Medulla oblongata (tissue), 1 donor: ENCODE measurements around the gene INS.
"Not testable (repeated sequence)": the region's sequence is repeated elsewhere in the genome, so short reads cannot be mapped to it uniquely, and the experiment has no call there.

ENCODE experiments used
- DNase-seq: peaks from one replicate; pipeline ENCODE4 v3.0.0-alpha.2; 2015; ENCODE audit errors: extremely low spot score

INS gene

DNA sequence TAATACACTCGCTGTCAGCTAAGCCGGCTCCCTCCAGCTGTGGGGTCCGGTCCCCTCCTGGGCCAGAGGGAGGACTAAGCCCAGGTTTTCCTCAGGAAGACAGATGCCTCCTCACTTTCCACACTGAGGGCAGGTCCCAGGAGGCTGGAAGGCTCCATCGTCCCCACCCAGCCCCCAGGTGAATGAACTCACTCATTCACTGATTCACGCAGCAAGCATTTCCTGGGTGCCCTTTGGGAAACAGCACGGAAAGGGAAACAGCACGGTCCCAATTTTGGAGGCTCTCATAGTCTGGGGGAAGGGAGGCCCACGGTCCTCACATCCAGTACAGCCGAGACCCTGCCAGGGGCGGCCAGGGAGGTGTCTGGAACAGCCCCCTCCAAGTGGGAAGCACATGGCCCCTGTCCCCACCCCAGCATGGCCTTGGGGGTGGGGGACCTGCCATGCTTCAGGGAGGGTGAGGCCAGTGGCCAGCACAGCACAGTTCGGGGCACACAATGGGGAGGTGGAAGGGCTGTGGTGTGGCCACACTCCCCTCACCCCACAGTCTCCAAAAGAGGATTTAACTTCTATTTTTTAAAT, 19.9 kb upstream of the INS start:
- DNase-seq, result no peak

DNA sequence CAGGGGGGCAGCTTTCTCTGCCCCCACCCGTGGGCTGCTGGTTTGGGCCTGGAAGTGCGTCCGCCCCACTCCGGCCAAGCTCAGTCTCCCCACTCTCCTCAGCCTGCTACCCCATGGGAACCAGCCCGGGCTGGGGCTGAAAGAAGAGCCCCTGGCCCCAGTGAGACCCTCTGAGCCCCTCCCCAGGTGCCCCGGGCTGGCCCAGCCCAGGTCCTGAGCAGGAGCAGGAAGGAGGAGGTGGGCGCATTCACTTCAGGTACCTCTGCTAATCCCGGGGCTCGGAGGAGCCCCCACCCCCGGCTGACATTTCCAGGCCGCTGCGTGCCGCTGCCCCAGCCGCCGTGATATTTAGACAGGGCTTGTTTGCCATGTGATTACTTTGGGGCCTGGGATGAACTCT, 19.3 kb upstream of the INS start:
- DNase-seq, result no peak

DNA sequence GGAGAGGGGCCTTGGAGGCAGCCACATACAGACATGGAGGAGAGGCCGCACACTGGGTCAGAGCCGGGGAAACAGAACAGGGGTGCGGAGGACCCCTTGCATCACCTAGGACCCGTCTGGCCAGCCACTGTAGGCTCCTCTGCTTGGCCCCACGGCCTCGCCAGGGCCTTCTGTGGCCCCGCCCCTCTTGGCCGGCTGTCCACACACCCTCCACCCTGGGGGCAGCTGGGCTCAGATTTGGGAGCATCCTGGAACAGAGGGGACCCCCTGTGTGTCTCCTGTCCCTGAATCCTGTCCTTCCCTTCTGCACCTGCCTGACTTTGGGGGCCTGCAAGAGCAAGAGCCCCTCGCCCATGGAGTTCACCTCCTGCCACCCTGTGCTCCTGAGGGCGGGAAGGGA, 18.5 kb upstream of the INS start:
- no peak for DNase-seq

DNA sequence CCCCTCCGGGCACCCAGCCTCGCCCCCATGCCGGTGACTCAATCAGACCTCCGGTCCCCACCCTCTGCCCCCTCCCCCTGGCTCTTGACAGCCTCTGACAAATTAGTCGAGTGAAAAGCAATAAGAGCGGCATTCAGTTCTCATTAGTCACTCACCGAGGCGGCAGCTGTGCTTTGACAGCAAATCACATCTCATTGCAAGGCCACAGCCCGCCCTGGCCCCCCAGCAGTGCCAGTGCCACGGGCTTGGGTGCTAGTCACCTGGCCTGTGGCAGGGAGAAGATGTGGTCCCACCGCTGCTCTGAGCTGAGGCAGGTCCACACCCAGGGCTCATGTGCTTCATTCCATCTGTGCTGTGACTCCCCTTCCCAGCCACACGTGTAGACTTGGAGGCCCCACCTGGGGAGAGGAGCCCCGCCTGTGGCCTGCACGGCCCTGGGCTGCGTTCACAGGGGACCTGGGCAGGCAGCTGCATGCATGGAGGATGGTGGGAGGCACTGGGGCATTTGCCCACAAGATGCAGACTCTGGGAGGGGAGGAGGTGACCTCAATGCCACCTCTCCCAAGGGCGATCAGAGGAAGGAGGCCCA, 18.0 kb upstream of the INS start:
- DNase-seq, result no peak

DNA sequence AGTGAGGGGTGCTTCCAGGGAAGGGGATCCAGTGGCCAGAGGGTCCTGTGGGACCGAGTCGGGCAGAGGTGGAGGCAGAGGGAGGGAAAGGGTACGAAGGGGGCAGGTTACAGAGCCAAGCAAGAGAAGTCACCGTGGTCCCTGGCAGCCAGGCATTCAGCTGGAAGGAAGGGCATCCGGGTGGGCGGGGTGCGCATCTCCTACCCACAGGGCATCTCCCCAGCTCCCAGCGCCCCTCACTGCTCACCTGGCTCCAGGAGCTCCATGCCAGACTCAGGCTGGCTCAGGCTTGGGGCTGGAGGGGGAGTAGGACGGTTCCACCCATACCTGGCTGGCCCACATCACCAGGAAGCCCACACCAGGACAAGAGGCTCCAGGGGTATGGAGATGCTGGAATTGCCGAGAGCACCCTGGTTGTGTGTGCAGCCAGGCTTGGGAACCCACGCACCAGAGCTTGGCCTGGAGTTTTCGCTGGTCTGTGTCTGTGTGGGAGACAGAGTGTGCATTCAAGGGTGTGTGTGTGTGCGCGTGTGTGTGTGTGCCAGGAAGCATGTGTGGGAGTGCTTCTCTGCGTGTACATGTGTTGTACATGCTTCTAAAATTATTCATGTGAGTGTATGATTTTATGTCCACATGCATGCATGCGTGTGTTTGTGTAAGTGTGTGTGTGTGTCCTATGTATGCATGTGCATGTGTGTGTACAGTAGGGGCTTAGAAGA, 17.2 kb upstream of the INS start:
- DNase-seq, result not testable (repeated sequence)

DNA sequence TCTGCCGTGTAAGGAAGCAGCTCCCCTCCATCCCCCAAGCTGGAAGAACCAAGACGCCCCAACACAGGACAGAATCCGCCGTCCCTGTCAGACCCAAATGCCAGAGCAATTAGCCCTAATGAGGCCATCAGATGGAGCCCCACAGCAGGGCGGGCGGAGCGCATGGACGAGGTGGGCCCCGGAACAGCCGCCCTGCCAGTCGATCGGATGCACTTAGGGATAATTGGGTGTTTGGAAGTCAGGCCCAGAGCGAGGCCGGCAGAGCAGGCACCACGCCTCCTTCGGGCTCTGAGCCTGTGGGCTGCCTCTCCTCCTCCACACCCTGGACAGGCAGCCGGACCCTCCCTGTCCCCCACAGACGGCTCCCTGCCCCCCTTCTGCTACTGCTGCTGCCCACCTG, 16.1 kb upstream of the INS start:
- DNase-seq, result no peak

DNA sequence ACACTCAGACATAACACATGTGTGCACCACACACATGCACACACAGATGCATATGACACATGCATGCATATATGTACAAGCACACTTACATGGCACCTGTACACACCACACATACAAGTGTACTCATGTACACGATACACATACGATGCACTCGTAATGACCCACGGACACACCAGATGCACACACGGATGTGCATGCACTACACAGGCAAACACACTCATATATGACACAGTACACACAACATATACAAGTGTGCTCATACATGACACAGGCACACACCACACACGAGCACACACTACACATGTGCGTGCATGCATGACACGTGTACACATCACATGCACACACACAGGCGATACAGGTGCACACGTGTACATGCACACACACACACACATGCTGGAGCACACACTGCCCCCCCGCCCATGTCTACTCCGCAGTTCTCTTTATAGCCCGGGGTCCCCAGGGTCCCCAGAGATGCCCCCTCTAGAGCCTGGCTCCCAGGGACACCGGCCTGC, 15.4 kb upstream of the INS start:
- DNase-seq, result no peak

DNA sequence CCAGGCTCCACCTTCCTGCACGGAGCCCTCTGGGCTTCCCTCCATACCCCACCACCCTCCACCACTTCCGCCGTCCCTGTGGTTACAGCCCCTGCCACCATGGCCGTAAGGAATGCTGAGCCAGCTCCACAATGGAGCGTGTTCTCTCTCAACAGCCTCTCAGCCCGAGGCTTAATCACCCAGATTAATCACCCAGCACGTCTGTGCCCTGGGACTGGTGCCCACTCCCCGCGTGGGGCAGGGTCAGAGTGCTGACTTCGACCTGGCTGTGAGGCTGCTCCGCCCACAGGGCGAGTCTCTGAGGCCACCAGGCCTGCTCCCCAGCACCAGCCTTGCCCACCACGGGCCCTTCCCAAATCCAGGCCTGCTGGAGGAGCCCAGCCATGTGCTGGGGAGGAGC, 14.7 kb upstream of the INS start:
- DNase-seq, result no peak

DNA sequence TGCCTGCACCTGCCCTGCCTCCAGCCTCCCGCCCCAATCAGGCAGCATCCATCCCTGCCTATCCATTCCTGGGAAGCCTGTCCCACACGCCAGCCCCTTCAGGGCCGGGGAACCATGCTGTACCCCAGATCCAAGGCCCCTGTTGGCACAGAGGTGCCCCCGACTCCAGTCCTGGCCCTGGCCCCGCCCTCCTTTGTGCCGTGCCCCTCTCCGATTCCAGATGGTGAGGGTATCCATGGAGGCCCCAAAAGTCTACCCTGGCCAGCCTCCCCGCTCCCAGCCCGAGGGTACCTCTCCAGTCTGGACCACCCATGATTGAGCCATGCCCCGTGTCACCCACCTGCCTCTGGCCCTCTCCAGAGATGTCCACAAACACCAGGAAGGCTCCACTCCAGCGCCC, 13.4 kb upstream of the INS start:
- no peak for DNase-seq

DNA sequence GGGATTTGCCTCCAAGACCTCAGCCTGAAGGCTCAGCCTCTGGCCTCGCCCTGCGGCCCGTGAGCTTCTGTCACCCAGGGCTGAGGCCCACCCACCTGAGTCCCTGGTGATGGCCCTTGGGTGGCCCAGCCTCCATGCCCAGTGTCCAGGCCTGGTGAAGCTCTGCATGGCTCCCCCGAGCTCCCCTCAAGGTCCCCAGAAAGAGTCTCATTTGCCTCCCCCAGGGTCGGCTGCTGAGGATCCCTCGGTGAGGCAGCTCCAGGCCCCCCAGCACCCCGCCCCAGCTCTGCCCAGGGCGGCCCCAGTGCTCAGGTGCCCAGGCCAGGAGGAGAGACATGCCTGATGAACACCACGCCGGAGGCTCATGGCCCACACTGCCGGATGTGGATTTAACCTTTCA, 12.8 kb upstream of the INS start:
- DNase-seq, result no peak

DNA sequence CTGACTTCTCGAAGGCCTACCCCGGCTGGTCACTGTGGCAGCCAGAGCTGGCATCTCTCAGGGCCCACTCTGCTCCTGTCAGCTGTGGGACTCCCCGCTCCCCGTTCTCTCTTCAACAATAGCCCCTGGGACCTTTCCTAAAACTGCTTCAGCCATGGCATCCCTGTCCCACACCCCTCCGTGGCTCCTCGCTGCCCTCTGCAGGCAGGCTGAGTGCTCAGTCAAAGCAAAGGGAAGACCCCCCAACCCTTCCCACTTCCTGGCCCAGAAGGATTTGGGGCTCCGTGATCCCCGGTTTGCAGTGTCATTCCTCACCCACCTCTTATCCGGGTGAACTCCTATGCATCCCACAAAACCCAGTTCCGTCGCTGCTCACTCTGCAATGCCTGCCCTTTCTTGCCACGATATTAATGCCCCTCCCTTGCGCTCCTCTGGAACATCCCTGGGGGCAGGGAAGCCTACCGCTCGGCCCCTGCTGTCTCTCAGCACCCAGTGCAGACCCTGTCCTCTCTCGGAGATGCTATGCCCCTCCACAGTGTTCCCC, 12.2 kb upstream of the INS start:
- no peak for DNase-seq

DNA sequence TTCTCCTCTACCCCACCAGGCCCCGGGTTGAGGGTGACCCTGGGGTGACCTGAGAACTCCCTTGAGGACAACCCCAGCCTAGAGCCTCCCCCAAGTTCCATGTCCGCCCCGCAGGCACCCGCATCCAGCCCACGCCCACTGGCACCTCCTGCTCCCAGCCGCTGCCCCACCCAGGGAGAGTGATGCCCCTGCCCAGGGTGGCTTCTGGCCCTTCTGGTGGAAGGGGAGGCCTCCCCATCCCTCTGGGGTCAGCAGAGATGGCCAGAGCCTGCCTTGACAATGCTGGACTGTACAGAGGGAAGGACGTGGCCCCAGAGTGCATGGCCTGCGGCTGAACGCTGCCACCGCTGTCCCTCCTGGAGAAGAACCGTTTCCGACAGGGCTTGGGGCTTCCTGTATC, 11.7 kb upstream of the INS start:
- DNase-seq, result no peak

DNA sequence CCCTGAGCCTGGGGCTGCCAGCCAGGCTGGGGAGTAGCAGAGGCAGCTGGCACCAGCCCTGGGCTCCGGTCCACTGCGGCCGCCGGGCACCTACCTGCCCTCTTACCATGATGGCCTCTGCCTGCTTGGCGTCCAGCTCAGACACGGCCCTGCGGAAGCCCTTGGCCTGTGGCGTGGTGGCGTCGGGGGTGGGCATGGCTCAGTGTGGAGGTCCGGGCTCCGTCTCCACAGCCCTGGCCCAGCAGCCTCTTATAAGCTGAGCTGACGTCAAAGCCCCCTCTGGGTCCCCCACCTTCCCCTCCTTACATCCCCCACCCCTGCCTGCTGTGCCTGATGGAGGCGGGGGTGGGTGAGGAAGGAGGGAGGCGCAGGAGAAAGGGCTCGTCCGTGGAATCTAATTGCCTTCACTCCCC, 10.6 kb upstream of the INS start, which contains the start of gene TH:
Gene TH, minus strand, starts transcription at position 225 of the 413 bp plus-strand sequence. Its CDS starts 29 bp downstream, at position 196.
- no peak for DNase-seq

DNA sequence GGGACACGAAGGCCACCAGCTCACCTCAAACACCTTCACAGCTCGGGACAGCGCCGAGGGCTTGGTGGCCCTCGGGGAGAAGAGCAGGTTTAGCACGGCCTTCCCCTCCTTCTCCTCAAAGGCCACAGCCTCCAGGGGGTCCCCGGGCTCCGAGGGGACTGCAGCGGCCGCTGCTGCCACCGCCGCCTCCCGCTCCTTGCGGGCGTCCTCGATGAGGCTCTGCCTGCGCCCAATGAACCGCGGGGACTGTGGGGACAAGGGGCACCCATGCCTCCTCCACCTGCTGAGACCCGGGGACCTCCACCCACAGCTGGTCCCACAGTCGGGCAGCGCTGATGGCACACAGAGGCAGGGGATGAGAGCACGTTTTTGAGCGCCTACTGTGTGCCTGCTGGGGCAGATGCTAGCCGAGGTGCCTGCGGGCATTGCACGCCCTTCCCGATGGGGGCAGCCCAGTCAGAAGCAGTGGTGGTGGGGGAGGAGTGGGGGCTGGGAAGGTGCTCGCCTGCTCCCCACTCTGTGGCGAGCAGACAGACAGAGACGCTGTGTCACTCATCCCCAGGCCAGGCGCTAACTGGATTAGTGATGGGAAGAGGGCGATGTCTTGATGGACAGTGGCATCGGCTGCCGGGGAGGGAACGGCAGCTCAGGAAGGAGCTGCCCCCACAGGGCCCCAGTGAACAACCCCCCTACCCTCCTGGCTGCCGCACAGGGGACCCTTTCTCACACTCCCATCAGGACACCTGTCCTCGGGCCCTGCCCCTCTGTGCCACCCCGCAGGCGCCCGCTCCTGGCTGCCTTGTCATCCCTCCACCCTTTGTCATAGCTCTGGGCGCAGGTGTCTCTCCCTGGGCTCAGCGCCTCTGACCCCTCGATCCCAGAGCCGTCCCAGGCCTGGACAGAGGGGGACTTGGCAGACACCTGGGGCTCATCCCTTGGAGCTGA, 8.9 kb upstream of the INS start:
- no peak for DNase-seq

DNA sequence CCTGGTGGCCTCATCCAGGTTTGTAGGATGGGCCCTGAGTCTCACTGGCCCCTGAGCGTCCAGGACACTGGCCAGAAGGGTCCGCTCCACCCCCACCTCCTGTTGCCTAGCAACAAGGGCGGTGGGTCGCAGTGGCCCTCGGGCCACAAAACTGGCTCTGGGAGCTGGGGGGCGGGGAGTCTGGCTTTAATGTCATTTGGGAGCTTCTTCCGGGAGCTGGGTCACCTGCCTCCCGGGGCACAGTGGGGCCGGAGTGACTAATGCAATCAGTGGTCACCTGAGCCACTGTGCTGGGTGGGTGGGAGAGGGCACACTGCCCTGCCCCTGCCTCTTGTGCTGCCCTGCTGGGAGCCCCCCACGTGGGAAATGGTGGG, 8.0 kb upstream of the INS start:
- DNase-seq, result no peak

DNA sequence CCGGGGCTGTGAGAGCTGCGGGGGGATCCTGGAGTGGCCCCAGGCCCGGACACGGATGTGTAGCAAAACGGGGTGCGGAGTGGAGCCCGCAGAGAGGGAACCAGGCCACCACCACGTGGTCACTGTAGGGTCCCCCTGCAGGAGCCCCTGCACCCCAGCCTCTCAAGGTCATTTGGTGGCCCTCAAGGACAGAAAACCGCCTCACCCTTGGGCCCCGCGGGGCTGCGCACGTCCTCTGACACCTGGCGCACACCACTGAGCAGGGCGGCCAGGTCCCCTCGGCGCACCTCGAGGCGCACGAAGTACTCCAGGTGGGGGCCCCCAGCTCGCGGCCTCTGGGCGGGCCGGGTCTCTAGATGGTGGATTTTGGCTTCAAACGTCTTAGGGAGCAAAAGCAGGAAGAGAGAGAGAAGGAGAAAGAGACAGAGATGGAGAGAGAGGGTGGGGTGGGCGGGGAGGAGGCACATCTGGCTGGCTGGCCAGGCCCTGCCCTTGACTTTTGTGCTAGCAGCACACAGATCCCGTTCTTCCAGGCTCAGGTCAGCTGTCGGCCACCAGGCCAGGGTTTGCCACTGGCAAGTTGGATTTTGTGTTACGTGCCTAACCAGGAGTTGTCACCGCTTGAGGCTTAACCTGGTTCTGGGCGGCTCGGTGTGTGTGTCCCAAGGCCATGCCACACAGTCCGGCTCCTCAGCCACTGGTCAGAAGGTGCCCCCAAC, 7.4 kb upstream of the INS start:
- no peak for DNase-seq

DNA sequence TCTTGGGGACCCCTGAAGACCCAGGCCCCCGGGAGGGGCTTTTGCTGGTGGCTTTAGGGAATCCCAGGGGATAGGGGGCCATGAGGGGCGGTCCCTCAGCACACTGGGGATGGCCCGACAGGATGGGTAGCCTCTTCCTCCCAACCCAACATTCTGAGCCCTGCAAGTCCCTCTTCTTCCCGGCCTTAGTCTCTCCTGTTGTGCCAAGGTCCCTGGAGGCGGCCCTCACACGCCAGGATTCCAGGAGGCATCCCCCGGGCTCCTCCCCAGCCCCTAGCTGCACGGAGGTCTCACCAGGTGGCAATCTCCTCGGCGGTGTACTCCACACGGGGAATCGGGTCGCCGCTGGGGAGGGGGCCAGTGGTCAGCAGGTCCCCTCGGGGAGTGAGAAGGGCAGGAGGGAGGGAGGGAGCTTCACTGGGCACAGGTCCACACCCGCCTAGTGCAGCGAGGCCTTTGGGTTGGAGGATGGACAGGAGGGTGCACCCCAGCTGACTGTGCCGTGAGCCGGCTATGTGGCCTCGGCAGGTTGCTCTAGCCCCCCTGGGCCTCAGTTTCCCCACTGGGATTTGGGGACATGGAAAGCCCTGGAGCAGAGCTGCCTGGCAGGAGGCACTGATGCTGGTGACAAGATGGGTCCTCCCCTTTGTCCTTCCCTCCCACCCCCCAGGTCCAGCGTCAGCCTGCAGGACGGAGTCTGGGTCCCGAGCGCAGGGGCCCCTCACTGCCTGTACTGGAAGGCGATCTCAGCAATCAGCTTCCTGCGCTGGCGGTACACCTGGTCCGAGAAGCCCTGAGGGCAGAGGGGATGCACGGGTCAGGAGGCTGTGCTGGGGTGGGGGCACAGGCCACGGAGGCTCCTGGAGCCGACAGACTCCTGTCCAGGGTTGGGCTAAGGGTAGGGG, 6.4 kb upstream of the INS start:
- DNase-seq, result no peak

DNA sequence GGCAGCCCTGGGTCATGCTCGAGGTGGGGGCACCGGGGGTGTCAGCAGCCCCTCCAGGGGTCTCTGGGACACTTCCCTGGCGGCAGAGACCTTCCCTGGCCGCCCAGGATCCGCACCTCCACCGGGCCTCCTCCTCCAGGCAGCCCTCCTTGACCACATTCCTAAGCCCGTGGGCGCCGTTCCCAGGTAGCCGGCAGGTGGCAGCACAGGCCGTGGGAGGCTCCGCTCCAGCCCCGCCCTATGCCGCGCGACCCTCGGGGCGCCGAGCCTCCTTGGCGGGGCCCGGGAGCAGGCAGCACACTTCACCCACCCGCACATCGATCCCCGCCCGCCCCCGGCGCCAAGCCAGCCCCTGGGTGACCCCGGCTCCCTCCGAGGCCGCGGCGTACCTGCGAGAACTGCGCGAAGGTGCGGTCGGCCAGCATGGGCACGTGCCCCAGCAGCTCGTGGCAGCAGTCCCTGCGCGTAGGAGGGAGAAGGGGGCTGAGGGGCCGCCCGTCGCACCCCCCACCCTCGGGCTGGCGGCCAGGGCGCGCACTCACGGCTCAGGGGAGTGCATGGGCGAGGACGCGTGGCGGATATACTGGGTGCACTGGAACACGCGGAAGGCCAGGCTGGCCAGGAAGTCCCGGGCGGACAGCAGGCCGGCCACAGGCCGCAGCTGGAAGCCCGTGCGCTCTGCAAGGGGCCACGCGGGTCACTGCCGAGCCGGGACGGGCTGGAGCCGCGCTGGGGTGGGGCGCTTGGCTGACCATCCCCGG, 5.3 kb upstream of the INS start:
- DNase-seq, result no peak

DNA sequence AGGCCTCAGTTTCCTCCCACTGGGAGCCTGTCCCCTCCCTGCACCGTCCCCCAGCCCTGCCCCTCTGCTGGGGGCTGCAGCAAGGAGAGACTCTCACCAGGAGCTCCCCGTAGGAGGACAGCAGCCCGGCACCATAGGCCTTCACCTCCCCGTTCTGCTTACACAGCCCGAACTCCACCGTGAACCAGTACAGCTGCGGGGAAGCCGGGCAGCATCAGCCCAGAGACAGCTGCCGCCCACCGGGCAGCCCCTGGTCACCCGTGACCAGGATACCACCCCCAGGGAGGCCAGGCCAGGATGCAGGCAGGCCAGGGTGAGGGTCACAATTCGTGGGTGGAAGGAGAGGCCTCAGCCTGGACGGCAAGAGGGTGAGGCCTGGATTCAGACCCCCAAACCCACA, 4.6 kb upstream of the INS start:
- DNase-seq, result no peak
